GM15510 (cell line): Measurements from ENCODE around the gene TBC1D1.

Experiments used
- POLR2A ChIP-seq: IDR thresholded peaks from 3 replicates; pipeline ENCODE4 v1.6.1; 2011; ENCODE audit warnings: borderline replicate concordance; ENCODE audit not compliant: insufficient read length; ENCODE audit errors: extremely low read depth

TBC1D1 gene

DNA sequence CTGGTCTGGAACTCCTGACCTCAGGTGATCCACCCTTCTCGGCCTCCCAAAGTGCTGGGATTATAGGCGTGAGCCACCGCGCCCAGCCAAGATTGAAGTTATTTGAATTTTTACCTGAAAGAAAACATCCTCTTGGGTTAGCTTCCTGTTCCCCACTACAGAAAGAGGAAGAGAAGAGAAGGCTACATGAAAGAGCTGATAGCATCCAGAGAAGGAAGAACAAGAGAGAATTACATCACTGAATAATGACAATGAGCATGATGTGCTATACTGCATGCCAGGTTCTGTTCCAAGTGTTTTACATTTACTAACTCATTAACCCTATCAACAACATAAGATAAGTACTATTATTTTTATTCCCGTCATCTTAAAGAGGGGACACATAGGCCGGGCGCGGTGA lies 11.5 kb upstream of the TBC1D1 start:
- no peak for TF ChIP-seq POLR2A

- TF ChIP-seq POLR2A: no peak
Measured at GRCh38 chr4:37881811-37882210, 9.1 kb upstream of the TBC1D1 start.

GRCh38 chr4:37882665-37883296 lies 8.1 kb upstream of the TBC1D1 start:
- TF ChIP-seq POLR2A: no peak

DNA sequence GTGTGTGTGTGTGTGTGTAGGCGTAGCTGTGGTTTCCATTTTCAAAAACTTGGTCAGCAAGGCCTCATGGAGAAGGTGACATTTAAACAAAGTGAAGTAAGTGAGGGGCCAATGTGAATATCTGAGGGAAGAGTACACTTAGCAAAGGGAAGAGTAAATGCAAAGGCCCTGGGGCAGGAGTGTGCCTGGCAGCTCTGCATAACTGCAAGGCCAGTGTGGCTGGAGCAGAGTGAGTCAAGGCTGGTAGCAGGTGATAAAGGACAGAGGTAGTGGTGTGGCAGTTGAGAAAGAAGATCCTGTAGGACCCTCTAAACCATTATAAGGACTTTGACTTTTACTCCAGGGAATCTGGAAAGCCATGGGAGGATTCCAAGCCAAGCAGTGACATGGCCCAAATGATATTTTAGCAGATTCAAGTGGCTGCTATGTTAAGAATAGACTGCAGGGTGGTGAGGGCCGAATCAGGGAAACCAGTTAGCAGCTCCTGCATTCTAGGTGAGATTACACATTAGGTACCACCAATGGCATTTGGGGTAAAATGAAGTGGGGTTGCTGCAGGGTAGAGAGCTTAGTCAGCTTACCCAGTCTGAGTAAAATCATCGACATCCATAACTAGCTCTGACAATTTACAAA lies 5.9 kb upstream of the TBC1D1 start:
- TF ChIP-seq POLR2A: no peak

DNA sequence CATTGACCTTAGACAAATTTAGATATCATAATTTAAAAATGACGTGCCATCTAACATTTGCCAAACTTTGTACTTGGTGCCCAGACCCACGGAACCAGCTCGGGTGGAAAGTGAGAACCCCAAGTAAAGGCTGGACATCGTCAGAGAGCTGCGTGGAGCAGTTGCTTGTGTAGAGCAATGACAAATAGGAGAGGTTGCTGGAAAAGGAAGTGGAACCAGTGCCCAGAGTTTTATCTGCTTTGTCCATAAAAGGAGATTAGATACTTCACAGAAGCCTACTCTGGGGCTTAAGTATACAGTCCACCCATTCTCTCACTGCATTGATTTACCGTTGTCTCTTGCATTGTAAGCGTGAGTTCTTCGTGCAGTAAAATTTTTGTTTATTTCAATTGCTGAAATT lies 5.4 kb upstream of the TBC1D1 start:
- no peak for TF ChIP-seq POLR2A

- TF ChIP-seq POLR2A: no peak
Measured at GRCh38 chr4:37889849-37890800, 759 bp upstream of the TBC1D1 start.

DNA sequence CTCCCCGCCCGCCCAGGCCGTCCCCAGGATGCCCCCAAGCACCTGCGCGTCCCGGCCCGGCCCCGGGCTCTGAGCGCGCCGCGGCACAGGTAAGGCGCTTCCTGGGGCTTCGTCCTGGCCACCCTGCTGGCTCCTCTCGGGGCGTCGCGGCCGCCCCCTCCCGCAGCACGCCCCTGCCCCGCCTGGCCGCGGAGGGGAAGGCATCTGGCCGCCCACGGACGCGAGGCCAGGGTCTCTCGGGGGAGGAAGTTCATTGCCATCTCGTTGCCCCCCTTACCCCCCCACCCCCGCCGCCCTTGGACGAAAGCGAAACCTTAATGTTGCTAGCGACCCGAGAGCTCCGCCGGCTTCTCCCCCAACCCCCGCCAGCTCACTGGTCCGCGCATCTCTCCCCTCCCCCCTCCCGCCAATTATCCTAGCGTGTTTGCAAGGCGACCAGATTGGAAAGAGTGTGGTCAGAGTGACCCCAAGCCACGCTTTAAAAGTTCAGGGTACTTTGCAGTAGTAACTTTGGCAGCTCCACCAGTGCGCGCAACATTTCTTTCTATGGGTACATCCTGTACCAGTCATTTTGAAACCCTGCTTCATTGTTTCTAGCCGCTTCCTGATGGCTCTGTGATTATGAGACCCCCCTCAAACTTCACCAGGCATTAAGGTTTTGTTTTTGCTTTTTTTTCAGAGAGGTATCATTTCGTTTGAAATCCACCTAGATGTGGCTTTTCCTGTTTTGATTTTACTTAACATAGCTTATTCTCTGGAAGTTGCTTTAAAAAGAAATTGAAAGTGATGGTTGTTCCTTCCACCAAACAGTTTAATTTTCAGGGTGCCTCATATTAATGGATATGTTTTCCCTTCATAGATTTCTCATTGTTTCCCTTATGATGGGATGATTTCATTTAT lies 626 bp downstream of the TBC1D1 start:
- TF ChIP-seq POLR2A: no peak

DNA sequence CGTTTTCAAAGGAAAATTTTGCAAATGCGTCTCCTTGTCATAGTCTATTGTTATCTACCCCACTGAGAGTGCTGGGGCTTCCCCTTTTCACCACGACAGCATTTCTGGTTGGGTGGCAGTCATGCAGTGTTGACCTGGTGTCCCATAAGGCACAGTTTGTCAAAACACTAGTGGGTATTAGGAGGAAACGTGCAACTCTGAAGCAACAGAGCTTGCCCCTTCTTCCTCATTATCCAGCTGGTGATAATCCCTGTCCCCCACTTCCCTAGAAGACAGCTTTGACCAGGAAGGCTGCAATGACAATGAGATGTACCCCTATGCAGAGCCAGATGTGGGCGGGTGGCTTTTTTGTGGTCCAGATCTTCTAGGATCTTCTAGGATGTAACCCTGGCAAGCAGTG lies 1.8 kb downstream of the TBC1D1 start:
- no peak for TF ChIP-seq POLR2A

DNA sequence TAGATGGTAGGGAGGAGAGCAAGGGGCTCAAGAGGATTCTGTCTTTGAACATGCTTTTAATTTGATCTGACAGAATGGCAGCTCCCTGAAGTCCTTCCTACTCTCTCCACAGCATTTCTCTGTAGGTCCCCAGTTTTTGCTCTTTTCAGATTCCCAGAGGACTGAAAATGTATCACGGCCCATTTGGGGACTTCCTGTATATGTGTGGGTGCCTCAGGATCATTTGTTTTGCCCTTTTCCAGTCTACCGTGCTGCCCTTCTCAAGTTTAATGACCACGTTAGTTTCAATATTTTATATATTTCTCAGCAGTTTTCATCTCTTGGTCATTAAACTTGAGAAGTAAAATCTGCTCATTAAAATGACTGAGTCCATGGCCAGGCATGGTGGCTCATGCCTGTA lies 2.3 kb downstream of the TBC1D1 start:
- no peak for TF ChIP-seq POLR2A

GRCh38 chr4:37895271-37895670 lies 4.4 kb downstream of the TBC1D1 start:
- no peak for TF ChIP-seq POLR2A

GRCh38 chr4:37896206-37896860 lies 5.4 kb downstream of the TBC1D1 start:
- TF ChIP-seq POLR2A: no peak

DNA sequence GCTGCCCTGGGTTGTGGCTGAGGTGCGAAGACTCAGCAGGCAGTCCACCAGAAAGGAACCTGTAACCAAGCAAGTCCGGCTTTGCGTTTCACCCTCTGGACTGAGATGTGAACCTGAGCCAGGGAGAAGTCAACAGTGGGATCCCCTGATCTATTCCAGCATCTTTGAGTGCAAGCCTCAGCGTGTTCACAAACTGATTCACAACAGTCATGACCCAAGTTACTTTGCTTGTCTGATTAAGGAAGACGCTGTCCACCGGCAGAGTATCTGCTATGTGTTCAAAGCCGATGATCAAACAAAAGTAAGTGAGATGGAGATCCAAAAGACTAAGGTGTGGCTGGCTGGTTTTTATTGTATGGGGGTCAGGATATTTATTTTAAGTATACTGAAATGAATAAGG lies 11.3 kb downstream of the TBC1D1 start:
- no peak for TF ChIP-seq POLR2A

- TF ChIP-seq POLR2A: no peak
Measured at GRCh38 chr4:37902738-37903693, 12.1 kb downstream of the TBC1D1 start.
